Thymus (tissue), 11 donors: ENCODE data around the gene FAM53B. TPM values are rescaled to one million over a fixed set of nuclear protein-coding genes. Genes with fewer than 3 reads are reported as not detected.

Source experiments
- DNase-seq, 9 donors: peaks; one replicate each; pipeline ENCODE4 v3.0.0-alpha.2; 2013; ENCODE audit warnings: low spot score in 9 of 9, low read depth in 6 of 9, missing footprints in 1 of 9
- H3K27ac ChIP-seq, 2 donors: one replicate each; pipeline ENCODE4 v1.5.1; 2013; ENCODE audit warnings: control low read depth in 1 of 2, low read depth in 1 of 2, low read length in 1 of 2, mild to moderate bottlenecking in 1 of 2, moderate library complexity in 1 of 2
- H3K27me3 ChIP-seq, 2 donors: one replicate each; pipeline ENCODE4 v1.5.1; 2013; ENCODE audit warnings: low read length in 1 of 2; ENCODE audit not compliant: control insufficient read depth in 2 of 2, insufficient read depth in 1 of 2
- H3K36me3 ChIP-seq, 2 donors: one replicate each; pipeline ENCODE4 v1.5.1; 2013; ENCODE audit warnings: low read length in 1 of 2, mild to moderate bottlenecking in 1 of 2, moderate library complexity in 1 of 2; ENCODE audit not compliant: control insufficient read depth in 2 of 2, insufficient read depth in 2 of 2
- H3K4me1 ChIP-seq, 2 donors: one replicate each; pipeline ENCODE4 v1.5.1; 2013; ENCODE audit warnings: low read length in 2 of 2; ENCODE audit not compliant: control insufficient read depth in 2 of 2, insufficient read depth in 2 of 2
- H3K4me3 ChIP-seq, 2 donors: one replicate each; pipeline ENCODE4 v1.5.1; 2013; ENCODE audit warnings: low read length in 2 of 2, control low read depth in 1 of 2, mild to moderate bottlenecking in 1 of 2
- H3K9me3 ChIP-seq, 2 donors: one replicate each; pipeline ENCODE4 v1.5.1; 2013; ENCODE audit warnings: low read length in 1 of 2, mild to moderate bottlenecking in 1 of 2; ENCODE audit not compliant: control insufficient read depth in 2 of 2, insufficient read depth in 1 of 2
- WGBS: extraction: QIAGEN DNeasy Blood & Tissue Kit; methylation state at CpG from one replicate; pipeline ENCODE4 v1.1.7; 2013; 5-methylcytosine and 5-hydroxymethylcytosine counted together
- polyA plus RNA-seq: library from polyadenylated mRNA; stranded (reverse); fragments of 200-250 nt; gene quantifications from one replicate; pipeline ENCODE4 v1.2.3, GENCODE V29; 2013
- total RNA-seq: library from RNA; stranded (reverse); fragments of 120-200 nt; gene quantifications from one replicate; pipeline ENCODE4 v1.2.4, GENCODE V29; 2013
- donor health status: healthy.

FAM53B gene
- total and polyA plus RNA-seq, 2 donors = 46.2 to 57.6 TPM

DNA sequence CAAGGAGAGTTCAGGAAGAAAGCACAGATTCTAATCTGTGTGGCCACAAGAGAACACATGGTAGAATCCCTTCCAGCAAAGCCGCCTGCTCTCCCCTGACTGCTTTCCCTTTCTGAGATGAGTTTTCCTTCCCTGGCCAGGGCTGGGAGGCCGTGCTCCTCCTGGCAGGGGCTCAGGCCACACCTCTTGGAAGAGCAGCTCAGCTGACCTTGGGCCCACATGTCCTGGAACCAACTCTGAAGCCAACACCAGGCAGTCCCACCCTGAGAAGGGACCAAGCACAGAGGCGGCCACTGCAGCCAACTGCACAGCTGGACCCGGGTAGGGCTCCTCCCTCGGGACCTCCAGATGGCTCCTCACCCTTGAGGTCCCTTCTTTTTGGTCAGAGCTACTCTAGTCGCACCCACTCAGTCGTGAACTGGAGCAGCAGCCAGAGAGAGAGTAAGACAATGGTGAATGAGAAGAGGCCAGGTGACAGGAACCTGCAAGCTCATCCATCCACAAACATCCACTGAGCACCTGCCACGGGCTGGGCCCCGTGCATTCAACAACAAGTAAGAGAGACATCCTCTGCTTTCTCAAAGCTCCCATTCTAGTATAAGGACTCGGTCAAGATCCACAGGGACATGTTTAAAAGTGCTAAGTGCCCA lies 40.3 kb downstream of the FAM53B start:
- Histone ChIP-seq H3K27me3 (no peaks in the 10 kb centered on the region), H3K36me3 (peaks cover 72 to 83% of the 10 kb centered on the region in 2 donors), H3K27ac (peak overlapping the region; percentile 56 to 91), H3K9me3 (no peaks in the 10 kb centered on the region), H3K4me1 (peaks cover 77 to 98% of the 10 kb centered on the region in 2 donors), H3K4me3 (no peak overlapping the region)
- WGBS = 88% methylated on average over 10 of the region's 10 CpGs
- peak in 1 of 9 donors; percentile 75 for DNase-seq

DNA sequence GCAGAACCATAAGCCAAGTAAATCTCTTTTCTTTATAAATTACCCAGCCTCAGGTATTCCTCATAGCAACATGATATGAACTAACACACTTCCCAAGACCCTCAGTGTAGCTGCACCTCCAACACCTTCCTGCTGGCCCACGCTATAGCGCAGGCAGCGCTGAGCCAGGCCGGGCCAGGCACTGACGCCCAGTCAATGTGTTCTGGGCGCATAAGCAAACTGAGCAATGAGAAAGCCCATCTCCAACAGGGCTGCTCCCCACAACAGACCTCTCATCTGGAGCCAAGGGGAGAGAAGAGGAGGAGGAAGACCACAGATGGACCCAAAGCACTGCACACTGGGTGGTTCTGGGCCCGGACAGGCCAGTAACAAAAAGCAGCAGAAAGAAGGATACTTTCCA lies 40.8 kb downstream of the FAM53B start:
- Histone ChIP-seq H3K4me3 (no peak overlapping the region), H3K4me1 (peaks cover 79 to 98% of the 10 kb centered on the region in 2 donors), H3K36me3 (peaks cover 77 to 87% of the 10 kb centered on the region in 2 donors), H3K27ac (peak overlapping the region; percentile 56 to 91), H3K9me3 (no peaks in the 10 kb centered on the region), H3K27me3 (no peaks in the 10 kb centered on the region)
- DNase-seq = no peak
- 99% methylated on average over 7 of the region's 7 CpGs for WGBS

DNA sequence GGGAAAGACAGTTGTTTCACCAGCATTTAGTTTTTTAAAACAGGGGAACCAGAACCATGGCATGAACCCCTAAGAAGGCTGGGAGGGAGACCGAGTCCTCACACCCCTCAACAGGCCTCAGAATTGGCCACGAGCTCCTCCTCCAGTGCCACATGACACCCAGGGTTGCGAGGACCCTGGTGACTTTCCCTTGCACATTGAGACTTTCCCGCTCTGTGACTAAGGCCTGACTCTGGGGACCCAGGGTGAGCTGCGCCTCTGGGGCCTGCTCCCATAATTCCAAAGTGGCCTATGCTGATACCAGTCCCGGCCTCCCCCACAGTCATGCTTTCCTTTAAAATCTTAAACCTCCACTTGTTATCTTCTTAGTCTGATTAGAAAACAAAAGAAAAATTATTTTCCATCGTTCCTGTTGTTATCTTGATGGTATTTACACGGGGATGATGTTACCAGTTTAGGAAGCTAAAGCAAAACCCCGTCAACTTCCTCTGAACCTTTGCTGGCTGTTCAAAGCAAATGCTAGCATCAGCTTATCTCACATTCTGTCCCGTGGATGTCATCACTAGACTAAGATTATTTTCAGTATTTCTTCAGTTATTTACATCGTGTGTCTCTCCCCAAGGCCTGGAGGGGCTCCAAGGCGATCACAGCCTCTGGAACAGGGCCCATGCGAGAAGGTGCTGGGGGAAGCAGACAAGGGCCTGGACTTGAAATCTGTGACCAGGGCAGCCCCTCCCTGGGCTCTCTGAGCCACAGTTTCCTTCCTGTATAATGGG lies 42.1 kb downstream of the FAM53B start:
- peak overlapping the region; percentile 79 to 90 for H3K27ac ChIP-seq
- DNase-seq = peak in 1 of 9 donors; percentile 62

DNA sequence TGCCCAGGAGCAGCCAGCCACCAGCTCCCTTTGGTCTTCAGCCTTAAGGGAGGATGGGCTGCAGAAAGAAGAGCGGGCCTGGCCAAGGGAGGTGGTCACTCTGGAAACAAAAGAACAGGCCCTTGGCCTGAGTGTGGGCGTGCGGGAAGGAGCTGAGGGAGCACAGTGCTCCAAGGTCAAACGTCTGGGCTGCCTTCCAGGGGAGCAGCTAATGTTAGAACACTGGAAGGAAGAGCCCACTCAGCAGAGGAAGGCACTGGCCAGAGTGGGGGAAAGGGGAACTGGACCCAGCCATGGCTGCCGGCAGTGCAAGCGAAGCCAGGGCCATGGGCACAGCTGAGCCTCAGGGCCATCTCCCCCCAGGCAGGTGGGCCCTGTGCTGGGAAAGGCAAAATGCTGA lies 42.7 kb downstream of the FAM53B start:
- Histone ChIP-seq H3K4me3 (no peak overlapping the region), H3K9me3 (no peaks in the 10 kb centered on the region), H3K27me3 (no peaks in the 10 kb centered on the region), H3K27ac (peak overlapping the region; percentile 79 to 90), H3K4me1 (peaks cover 82 to 100% of the 10 kb centered on the region in 2 donors), H3K36me3 (peaks cover 79 to 93% of the 10 kb centered on the region in 2 donors)
- no peak for DNase-seq
- 90% methylated on average over 6 of the region's 6 CpGs for WGBS

More for the DNA sequence above, 42.1 kb downstream of the FAM53B start:
- 61% methylated on average over 13 of the region's 13 CpGs for WGBS
- Histone ChIP-seq H3K4me1 (peaks cover 83 to 100% of the 10 kb centered on the region in 2 donors), H3K4me3 (no peak overlapping the region), H3K27me3 (no peaks in the 10 kb centered on the region), H3K9me3 (no peaks in the 10 kb centered on the region), H3K36me3 (peaks cover 81 to 93% of the 10 kb centered on the region in 2 donors)

DNA sequence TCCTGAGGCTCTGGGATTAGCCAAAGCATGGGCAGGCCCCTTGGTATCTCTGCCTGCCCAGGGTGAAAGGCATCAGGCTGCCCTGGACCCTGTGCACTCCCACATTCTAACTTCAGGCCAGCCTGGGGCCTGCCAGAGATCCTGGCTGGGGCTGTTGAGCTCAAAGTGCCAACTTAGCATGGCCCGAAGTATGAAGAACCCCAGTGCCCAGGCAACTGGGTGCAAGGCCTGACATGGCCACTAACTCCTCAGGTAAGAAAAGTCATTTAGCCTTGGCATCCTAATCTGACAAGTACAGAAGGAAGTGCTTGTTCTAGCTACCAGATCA lies 43.2 kb downstream of the FAM53B start:
- Histone ChIP-seq H3K4me3 (no peak overlapping the region), H3K4me1 (peaks cover 81 to 100% of the 10 kb centered on the region in 2 donors), H3K36me3 (peaks cover 79 to 93% of the 10 kb centered on the region in 2 donors), H3K27me3 (no peaks in the 10 kb centered on the region), H3K27ac (peak overlapping the region; percentile 79 to 90), H3K9me3 (no peaks in the 10 kb centered on the region)
- WGBS = 98% methylated on average over 1 of the region's 1 CpG
- DNase-seq = no peak

DNA sequence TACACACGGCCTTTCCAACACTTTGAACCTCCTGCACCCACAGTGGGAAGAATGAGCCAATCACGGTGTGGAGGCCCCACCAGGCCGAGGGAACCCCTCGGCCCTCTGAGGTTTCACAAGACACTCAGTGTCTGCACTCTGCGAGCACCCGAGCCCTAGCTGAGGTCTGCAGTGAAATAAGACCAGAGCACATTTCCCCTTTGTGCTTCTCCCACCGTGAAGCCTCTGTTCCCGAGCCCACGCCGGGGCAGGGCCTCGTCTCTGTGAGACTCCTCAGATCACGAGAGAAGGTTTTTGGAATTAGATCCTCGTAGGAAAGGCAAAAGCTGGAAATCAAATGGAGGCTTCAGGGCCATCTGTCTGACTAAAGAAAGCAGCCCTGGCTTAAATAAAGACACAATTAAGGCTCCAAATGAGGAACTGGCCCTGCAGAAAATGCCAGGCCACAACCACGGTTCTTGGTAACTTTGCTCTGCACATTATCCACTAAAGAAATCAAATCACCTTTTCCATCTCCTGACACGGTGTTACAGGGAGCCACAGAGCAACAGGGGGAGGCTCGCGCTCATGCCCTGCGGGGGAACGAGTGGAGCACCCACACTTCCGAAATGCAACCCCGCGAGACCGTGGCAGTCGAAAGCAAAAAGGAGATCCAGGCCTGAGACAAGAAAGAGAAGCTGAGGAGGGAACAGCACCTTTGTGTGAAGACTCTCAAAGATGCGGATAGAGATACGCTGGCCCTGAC lies 43.7 kb downstream of the FAM53B start:
- H3K27me3 ChIP-seq = no peaks in the 10 kb centered on the region
- 91% methylated on average over 26 of the region's 26 CpGs for WGBS
- no peak for DNase-seq

DNA sequence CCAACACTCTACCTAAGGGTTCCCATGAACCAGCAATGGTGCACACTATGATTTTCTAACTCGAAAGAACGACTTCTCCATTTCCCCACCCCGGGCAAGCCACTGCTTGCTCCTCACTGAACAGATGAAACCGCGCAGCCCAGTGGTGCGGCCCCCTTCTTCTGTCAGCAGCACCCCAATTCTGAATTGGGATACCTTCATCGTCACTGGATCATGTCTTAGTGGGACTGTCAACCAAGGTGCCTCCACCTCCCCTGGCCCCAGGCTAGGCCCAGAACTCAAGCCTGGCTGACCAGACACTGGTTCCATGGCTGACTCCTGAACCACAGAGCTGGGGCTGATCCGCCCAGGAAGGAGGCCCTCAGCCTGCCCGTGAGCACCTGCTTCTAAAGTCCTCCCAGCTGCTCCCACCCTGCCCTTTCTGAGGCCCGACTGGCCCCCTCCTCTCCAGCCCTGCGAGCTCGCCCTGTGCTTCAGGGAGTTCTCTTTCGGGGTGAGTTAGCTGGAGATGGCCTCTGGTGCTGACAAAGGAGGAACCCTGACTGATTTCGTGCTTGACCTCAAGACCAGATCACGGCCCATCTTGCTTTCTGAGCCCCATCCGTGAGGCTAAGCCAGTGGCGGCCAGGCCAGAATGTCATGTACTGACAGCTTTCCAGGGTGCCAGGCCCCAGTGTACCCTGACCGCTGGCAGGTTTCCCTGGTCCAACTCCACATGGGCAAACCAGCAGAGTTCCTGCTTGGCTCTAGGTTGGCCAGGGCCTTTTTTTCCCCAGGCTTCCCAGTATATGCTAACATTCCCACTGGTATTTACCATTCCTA lies 44.5 kb downstream of the FAM53B start:
- no peaks in the 10 kb centered on the region for H3K9me3 ChIP-seq
- DNase-seq = no peak
- H3K27me3 ChIP-seq = no peaks in the 10 kb centered on the region
- WGBS = 92% methylated on average over 18 of the region's 18 CpGs
- H3K36me3 ChIP-seq = peaks cover 71 to 93% of the 10 kb centered on the region in 2 donors
- peak overlapping the region; percentile 6 to 79 for H3K27ac ChIP-seq
- H3K4me3 ChIP-seq = no peak overlapping the region
- peaks cover 68 to 97% of the 10 kb centered on the region in 2 donors for H3K4me1 ChIP-seq

More for the DNA sequence above, 43.7 kb downstream of the FAM53B start:
- Histone ChIP-seq H3K4me3 (no peak overlapping the region), H3K27ac (peak overlapping the region; percentile 79 to 90), H3K36me3 (peaks cover 76 to 93% of the 10 kb centered on the region in 2 donors), H3K4me1 (peaks cover 75 to 98% of the 10 kb centered on the region in 2 donors), H3K9me3 (no peaks in the 10 kb centered on the region)

DNA sequence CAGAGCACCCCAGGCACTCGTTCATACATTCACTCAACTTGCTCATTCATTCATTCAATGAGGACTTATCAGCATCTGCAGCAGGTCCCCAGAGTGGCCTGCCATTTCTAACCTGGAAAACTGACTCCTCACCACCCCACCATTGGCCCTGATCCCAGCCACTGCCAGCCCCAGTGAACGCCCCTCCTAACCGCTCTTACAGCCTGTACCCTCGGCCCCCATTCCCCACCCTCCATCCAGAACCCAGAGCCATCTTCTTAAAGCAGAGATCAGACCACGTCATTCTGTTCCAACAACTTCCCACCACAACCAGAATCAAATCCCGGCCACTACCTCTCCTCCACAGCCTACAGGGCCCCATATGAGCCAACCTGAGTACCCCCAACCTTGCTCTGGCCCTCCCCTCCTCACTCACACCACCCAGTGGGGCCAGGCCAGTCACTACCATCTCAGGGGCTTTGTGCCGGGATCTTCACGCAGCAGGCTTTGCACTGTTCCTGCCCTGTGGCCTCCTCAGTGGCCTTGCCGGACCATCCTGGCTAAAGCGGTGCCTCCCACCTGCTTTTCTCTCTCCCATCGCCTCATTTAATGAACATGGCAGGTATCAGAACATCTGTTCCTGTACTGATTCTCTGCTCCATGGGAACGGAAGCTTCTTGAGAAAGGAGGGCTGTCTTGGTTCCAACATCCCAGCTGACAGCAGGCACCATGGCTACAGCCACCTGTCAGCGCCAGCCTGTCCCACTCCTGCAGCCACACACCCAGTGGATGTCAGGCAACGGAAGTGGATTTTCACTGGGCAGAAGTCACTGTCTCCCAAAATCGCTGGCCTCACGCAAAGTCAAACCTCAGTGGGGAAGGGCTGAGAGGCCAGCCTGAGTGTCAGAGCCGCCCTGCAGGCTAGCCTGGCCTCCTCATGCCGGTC lies 45.4 kb downstream of the FAM53B start:
- H3K4me3 ChIP-seq = no peak overlapping the region
- 94% methylated on average over 18 of the region's 18 CpGs for WGBS
- H3K9me3 ChIP-seq = no peaks in the 10 kb centered on the region
- peaks cover 71 to 93% of the 10 kb centered on the region in 2 donors for H3K36me3 ChIP-seq
- no peak for DNase-seq
- H3K4me1 ChIP-seq = peaks cover 64 to 97% of the 10 kb centered on the region in 2 donors
- peak overlapping the region; percentile 57 to 88 for H3K27ac ChIP-seq
- H3K27me3 ChIP-seq = no peaks in the 10 kb centered on the region
